ENCODE results near the gene LRCH1.

LRCH1 gene

GRCh38 chr13:46620029-46620428 lies 67.1 kb downstream of the LRCH1 start:
- H3K27ac Mint-ChIP-seq (ENCODE audit: low read depth): no peak overlapping the region
- DNase-seq (ENCODE audit: low spot score in 2 of 2) (no peak), ATAC-seq (replicated peaks; ENCODE audit: extremely low read depth, poor library complexity, severe bottlenecking) (no peak)
- no peak overlapping the region for H3K4me3 Mint-ChIP-seq
- no peaks in the 10 kb centered on the region for H3K27me3 Mint-ChIP-seq
- no peaks in the 10 kb centered on the region for H3K9me3 Mint-ChIP-seq
- peaks cover 4% of the 10 kb centered on the region for H3K36me3 Mint-ChIP-seq (ENCODE audit: insufficient read depth)
- peaks cover 47% of the 10 kb centered on the region for H3K4me1 Mint-ChIP-seq

DNA sequence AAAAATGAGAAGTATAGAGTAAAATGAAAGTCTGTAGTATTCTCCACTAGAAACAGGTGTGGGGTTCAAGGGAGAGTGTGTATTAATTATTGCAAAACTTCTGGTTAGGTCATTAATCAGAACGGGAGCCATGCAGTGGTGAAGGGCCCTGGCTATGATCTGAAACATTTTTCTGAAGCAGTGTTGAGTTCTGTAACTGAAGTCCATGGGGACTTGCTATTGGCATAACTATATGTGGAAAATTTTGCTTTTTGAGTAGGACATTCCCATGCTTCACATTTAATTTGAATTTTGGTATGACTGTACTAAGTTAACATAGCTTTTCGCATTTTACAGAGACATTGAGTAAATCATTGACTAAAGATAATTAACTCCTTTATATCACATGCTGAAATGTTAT lies 67.5 kb downstream of the LRCH1 start:
- Mint-ChIP-seq H3K27me3 (no peaks in the 10 kb centered on the region), H3K27ac (ENCODE audit: low read depth) (no peak overlapping the region), H3K9me3 (no peaks in the 10 kb centered on the region), H3K4me1 (peaks cover 47% of the 10 kb centered on the region), H3K4me3 (no peak overlapping the region), H3K36me3 (ENCODE audit: insufficient read depth) (peaks cover 4% of the 10 kb centered on the region)
- DNase-seq (ENCODE audit: low spot score in 2 of 2): no peak
- ATAC-seq (replicated peaks; ENCODE audit: extremely low read depth, poor library complexity, severe bottlenecking): no peak

- DNase-seq (ENCODE audit: low spot score in 2 of 2): no peak
- peaks cover 4% of the 10 kb centered on the region for H3K36me3 Mint-ChIP-seq (ENCODE audit: insufficient read depth)
- no peaks in the 10 kb centered on the region for H3K27me3 Mint-ChIP-seq
- peak overlapping the region; percentile 2 for H3K27ac Mint-ChIP-seq (ENCODE audit: low read depth)
- ATAC-seq (replicated peaks; ENCODE audit: extremely low read depth, poor library complexity, severe bottlenecking): no peak
- no peaks in the 10 kb centered on the region for H3K9me3 Mint-ChIP-seq
- peaks cover 49% of the 10 kb centered on the region for H3K4me1 Mint-ChIP-seq
- no peak overlapping the region for H3K4me3 Mint-ChIP-seq
Observed at GRCh38 chr13:46621133-46621532, 68.2 kb downstream of the LRCH1 start.

GRCh38 chr13:46621792-46622629 lies 69.0 kb downstream of the LRCH1 start:
- Mint-ChIP-seq H3K4me3 (no peak overlapping the region), H3K36me3 (ENCODE audit: insufficient read depth) (peaks cover 4% of the 10 kb centered on the region), H3K27ac (ENCODE audit: low read depth) (no peak overlapping the region), H3K27me3 (no peaks in the 10 kb centered on the region), H3K4me1 (peaks cover 48% of the 10 kb centered on the region), H3K9me3 (no peaks in the 10 kb centered on the region)
- DNase-seq (ENCODE audit: low spot score in 2 of 2) (no peak), ATAC-seq (replicated peaks; ENCODE audit: extremely low read depth, poor library complexity, severe bottlenecking) (no peak)

DNA sequence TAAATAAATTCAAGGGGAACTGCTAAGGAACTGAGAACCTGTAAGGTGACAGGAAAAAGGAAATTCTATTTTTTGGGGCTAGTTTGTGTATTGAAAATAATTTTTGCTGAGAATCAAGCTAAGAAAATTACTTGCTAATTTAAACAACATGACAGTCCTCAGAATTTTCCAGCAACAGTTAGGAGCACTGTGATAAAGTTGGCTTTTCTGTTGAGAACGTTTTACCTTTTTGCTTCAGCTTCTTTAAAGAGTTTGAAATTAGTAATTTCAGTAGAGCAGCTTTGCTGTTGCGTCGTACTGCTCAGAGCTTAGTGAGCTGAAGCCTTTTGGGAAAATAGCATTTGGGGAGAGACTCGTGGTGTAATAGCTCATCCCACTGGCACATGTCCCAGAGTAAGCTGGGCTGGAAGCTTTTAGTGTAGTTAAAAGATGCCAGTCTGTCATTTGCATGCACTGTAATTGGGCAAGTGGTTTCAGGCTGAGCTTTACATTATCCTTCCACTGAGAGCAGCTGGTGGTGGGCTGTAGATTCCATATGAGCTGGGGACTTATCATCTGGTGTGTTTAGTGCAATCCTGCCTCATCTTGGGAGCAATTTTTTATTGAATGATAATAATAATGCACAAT lies 69.8 kb downstream of the LRCH1 start:
- DNase-seq (ENCODE audit: low spot score in 2 of 2) (no peak), ATAC-seq (replicated peaks; ENCODE audit: extremely low read depth, poor library complexity, severe bottlenecking) (no peak)
- no peaks in the 10 kb centered on the region for H3K27me3 Mint-ChIP-seq
- H3K9me3 Mint-ChIP-seq: no peaks in the 10 kb centered on the region
- H3K4me1 Mint-ChIP-seq: peaks cover 50% of the 10 kb centered on the region
- peaks cover 4% of the 10 kb centered on the region for H3K36me3 Mint-ChIP-seq (ENCODE audit: insufficient read depth)
- H3K4me3 Mint-ChIP-seq: no peak overlapping the region
- no peak overlapping the region for H3K27ac Mint-ChIP-seq (ENCODE audit: low read depth)

DNA sequence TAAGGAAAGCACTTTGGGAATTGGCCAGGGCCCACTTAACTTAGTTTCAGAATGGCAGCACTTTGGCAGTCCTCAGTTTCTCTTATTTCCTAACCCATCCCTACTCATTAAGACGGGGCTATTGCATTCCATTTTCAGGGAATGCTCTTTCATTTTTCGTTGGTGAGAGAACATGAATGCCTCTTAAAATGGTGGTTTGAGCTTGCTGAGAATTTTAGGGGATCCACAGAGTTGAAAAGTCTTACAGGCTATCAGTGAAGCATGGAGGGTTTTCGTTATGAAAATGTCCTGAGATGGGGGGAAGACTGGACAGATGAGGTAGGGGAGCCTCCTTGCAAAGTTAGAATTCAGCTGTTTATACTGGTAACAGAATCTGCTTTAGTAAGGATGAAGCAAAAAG lies 71.4 kb downstream of the LRCH1 start:
- Mint-ChIP-seq H3K4me3 (no peak overlapping the region), H3K27me3 (no peaks in the 10 kb centered on the region), H3K36me3 (ENCODE audit: insufficient read depth) (peaks cover 4% of the 10 kb centered on the region), H3K4me1 (peaks cover 55% of the 10 kb centered on the region), H3K9me3 (no peaks in the 10 kb centered on the region), H3K27ac (ENCODE audit: low read depth) (no peak overlapping the region)
- ATAC-seq (replicated peaks; ENCODE audit: extremely low read depth, poor library complexity, severe bottlenecking) (no peak), DNase-seq (ENCODE audit: low spot score in 2 of 2) (no peak)

GRCh38 chr13:46624821-46625220 lies 71.9 kb downstream of the LRCH1 start:
- no peak for DNase-seq (ENCODE audit: low spot score in 2 of 2)
- no peaks in the 10 kb centered on the region for H3K9me3 Mint-ChIP-seq
- ATAC-seq (replicated peaks; ENCODE audit: extremely low read depth, poor library complexity, severe bottlenecking): no peak
- peaks cover 4% of the 10 kb centered on the region for H3K36me3 Mint-ChIP-seq (ENCODE audit: insufficient read depth)
- no peak overlapping the region for H3K27ac Mint-ChIP-seq (ENCODE audit: low read depth)
- peaks cover 56% of the 10 kb centered on the region for H3K4me1 Mint-ChIP-seq
- no peaks in the 10 kb centered on the region for H3K27me3 Mint-ChIP-seq
- H3K4me3 Mint-ChIP-seq: no peak overlapping the region

GRCh38 chr13:46627462-46627861 lies 74.5 kb downstream of the LRCH1 start:
- H3K27ac Mint-ChIP-seq (ENCODE audit: low read depth): no peak overlapping the region
- no peaks in the 10 kb centered on the region for H3K27me3 Mint-ChIP-seq

GRCh38 chr13:46628622-46629365 lies 75.8 kb downstream of the LRCH1 start:
- no peaks in the 10 kb centered on the region for H3K36me3 Mint-ChIP-seq (ENCODE audit: insufficient read depth)
- H3K27me3 Mint-ChIP-seq: no peaks in the 10 kb centered on the region
- H3K27ac Mint-ChIP-seq (ENCODE audit: low read depth): no peak overlapping the region
- peaks cover 61% of the 10 kb centered on the region for H3K4me1 Mint-ChIP-seq
- no peaks in the 10 kb centered on the region for H3K9me3 Mint-ChIP-seq
- no peak for ATAC-seq (replicated peaks; ENCODE audit: extremely low read depth, poor library complexity, severe bottlenecking)
- H3K4me3 Mint-ChIP-seq: no peak overlapping the region
- DNase-seq (ENCODE audit: low spot score in 2 of 2): no peak

More at GRCh38 chr13:46627462-46627861, 74.5 kb downstream of the LRCH1 start:
- Mint-ChIP-seq H3K4me1 (peaks cover 61% of the 10 kb centered on the region), H3K4me3 (no peak overlapping the region), H3K9me3 (no peaks in the 10 kb centered on the region), H3K36me3 (ENCODE audit: insufficient read depth) (no peaks in the 10 kb centered on the region)
- ATAC-seq (replicated peaks; ENCODE audit: extremely low read depth, poor library complexity, severe bottlenecking) (no peak), DNase-seq (ENCODE audit: low spot score in 2 of 2) (no peak)

GRCh38 chr13:46629811-46630413 lies 76.9 kb downstream of the LRCH1 start:
- no peaks in the 10 kb centered on the region for H3K36me3 Mint-ChIP-seq (ENCODE audit: insufficient read depth)
- peaks cover 64% of the 10 kb centered on the region for H3K4me1 Mint-ChIP-seq
- no peak for ATAC-seq (replicated peaks; ENCODE audit: extremely low read depth, poor library complexity, severe bottlenecking)
- no peak overlapping the region for H3K4me3 Mint-ChIP-seq
- no peak for DNase-seq (ENCODE audit: low spot score in 2 of 2)
- H3K27me3 Mint-ChIP-seq: no peaks in the 10 kb centered on the region
- H3K27ac Mint-ChIP-seq (ENCODE audit: low read depth): no peak overlapping the region
- H3K9me3 Mint-ChIP-seq: no peaks in the 10 kb centered on the region

GRCh38 chr13:46630431-46631178 lies 77.6 kb downstream of the LRCH1 start:
- Mint-ChIP-seq H3K36me3 (ENCODE audit: insufficient read depth) (no peaks in the 10 kb centered on the region), H3K4me1 (peaks cover 59% of the 10 kb centered on the region), H3K27ac (ENCODE audit: low read depth) (no peak overlapping the region), H3K4me3 (no peak overlapping the region), H3K27me3 (no peaks in the 10 kb centered on the region), H3K9me3 (no peaks in the 10 kb centered on the region)
- DNase-seq (ENCODE audit: low spot score in 2 of 2): no peak
- no peak for ATAC-seq (replicated peaks; ENCODE audit: extremely low read depth, poor library complexity, severe bottlenecking)

- Mint-ChIP-seq H3K27ac (ENCODE audit: low read depth) (no peak overlapping the region), H3K4me3 (no peak overlapping the region), H3K27me3 (no peaks in the 10 kb centered on the region), H3K36me3 (ENCODE audit: insufficient read depth) (no peaks in the 10 kb centered on the region), H3K9me3 (no peaks in the 10 kb centered on the region), H3K4me1 (peaks cover 57% of the 10 kb centered on the region)
- DNase-seq (ENCODE audit: low spot score in 2 of 2) (no peak), ATAC-seq (replicated peaks; ENCODE audit: extremely low read depth, poor library complexity, severe bottlenecking) (no peak)
Observed at GRCh38 chr13:46631179-46631542, 78.2 kb downstream of the LRCH1 start.

All from central memory CD8-positive, alpha-beta T cell (primary cell).